ENCODE measurements around the gene PLSCR2.

Gene PLSCR2

GRCh38 chr3:146390006-146390772 is 79.2 kb downstream of the PLSCR2 start:
- CTCF ChIA-PET, result no interaction called here
- no peak for DNase-seq (ENCODE audit: extremely low spot score)
- TF ChIP-seq FOXK2 (IDR thresholded peaks at IDR 0.05) (no peak), BHLHE40 (IDR thresholded peaks at IDR 0.05; ENCODE audit: borderline replicate concordance) (no peak), ARNT (IDR thresholded peaks at IDR 0.05) (no peak)
- POLR2A ChIA-PET, result no interaction called here

GRCh38 chr3:146387566-146387965 is 81.8 kb downstream of the PLSCR2 start:
- TF ChIP-seq ELF4 (IDR thresholded peaks at IDR 0.05) (no peak), SP1 (IDR thresholded peaks at IDR 0.05) (no peak), HDGF (IDR thresholded peaks at IDR 0.05; ENCODE audit: borderline replicate concordance) (no peak), SUZ12 (IDR thresholded peaks at IDR 0.05) (no peak), BHLHE40 (IDR thresholded peaks at IDR 0.05; ENCODE audit: borderline replicate concordance) (no peak), PKNOX1 (IDR thresholded peaks at IDR 0.05) (no peak)
- no peak for DNase-seq (ENCODE audit: extremely low spot score)
- POLR2A ChIA-PET, result no interaction called here
- CTCF ChIA-PET, result no interaction called here

GRCh38 chr3:146386936-146387335 is 82.4 kb downstream of the PLSCR2 start:
- POLR2A ChIA-PET, result no interaction called here
- TF ChIP-seq HDGF (IDR thresholded peaks at IDR 0.05; ENCODE audit: borderline replicate concordance) (no peak), L3MBTL2 (conservative IDR thresholded peaks at IDR 0.05) (no peak), ELF4 (IDR thresholded peaks at IDR 0.05) (no peak), FOXA1 (IDR thresholded peaks at IDR 0.05) (no peak), ARNT (IDR thresholded peaks at IDR 0.05) (no peak), SP1 (IDR thresholded peaks at IDR 0.05) (no peak), ZNF384 (IDR thresholded peaks at IDR 0.05) (no peak), PKNOX1 (IDR thresholded peaks at IDR 0.05) (no peak), BHLHE40 (IDR thresholded peaks at IDR 0.05; ENCODE audit: borderline replicate concordance) (no peak), FOXK2 (IDR thresholded peaks at IDR 0.05) (no peak), CTBP1 (IDR thresholded peaks at IDR 0.05; ENCODE audit: borderline replicate concordance) (no peak), FOXM1 (IDR thresholded peaks at IDR 0.05; ENCODE audit: borderline replicate concordance) (no peak), SUZ12 (IDR thresholded peaks at IDR 0.05) (no peak), NFRKB (IDR thresholded peaks at IDR 0.05) (no peak)
- DNase-seq (ENCODE audit: extremely low spot score), result no peak
- CTCF ChIA-PET, result no interaction called here

- TF ChIP-seq TARDBP (IDR thresholded peaks at IDR 0.05) (no peak), SUZ12 (IDR thresholded peaks at IDR 0.05) (no peak)
- DNase-seq (ENCODE audit: extremely low spot score), result no peak
- POLR2A ChIA-PET, result no interaction called here
- CTCF ChIA-PET, result no interaction called here
Measured at GRCh38 chr3:146384786-146385185, 84.6 kb downstream of the PLSCR2 start.
